ENCODE results near the gene CADM2. TPM values are rescaled to one million over a fixed set of nuclear protein-coding genes. Genes with fewer than 3 reads are reported as not detected.

Gene CADM2
- polyA plus RNA-seq, 1 donor from 2014 or later: 4.5 TPM

GRCh38 chr3:85842081-85842480 is 883.3 kb downstream of the CADM2 start:
- H3K27ac ChIP-seq (ENCODE audit: low read length): no peak overlapping the region
- H3K9ac ChIP-seq (ENCODE audit: low read length): no peak overlapping the region
- no peaks in the 10 kb centered on the region for H3K79me2 ChIP-seq (replicated peaks; ENCODE audit: insufficient read depth, low read length)
- H3F3A ChIP-seq (ENCODE audit: insufficient read depth, low read length, poor library complexity, severe bottlenecking): no peaks in the 10 kb centered on the region
- H3K27me3 ChIP-seq (ENCODE audit: insufficient read depth, low read depth, low read length): no peaks in the 10 kb centered on the region
- no peaks in the 10 kb centered on the region for H3K9me2 ChIP-seq (ENCODE audit: insufficient read depth, low read length)
- no peak for TF ChIP-seq EZH2 (IDR thresholded peaks at IDR 0.05; ENCODE audit: borderline replicate concordance, insufficient read depth, low read length, poor library complexity, severe bottlenecking)
- no peak for TF ChIP-seq CTCF (IDR thresholded peaks at IDR 0.05; ENCODE audit: poor library complexity, severe bottlenecking)
- TF ChIP-seq SMC3 (conservative IDR thresholded peaks at IDR 0.05; ENCODE audit: poor library complexity): no peak
- no peak for TF ChIP-seq POLR2AphosphoS5 (IDR thresholded peaks at IDR 0.05)
- no peak for TF ChIP-seq MXI1 (conservative IDR thresholded peaks at IDR 0.05; ENCODE audit: poor library complexity, severe bottlenecking)
- no peak for TF ChIP-seq TAF1 (IDR thresholded peaks at IDR 0.05; ENCODE audit: low read depth)
- TF ChIP-seq RAD21 (conservative IDR thresholded peaks at IDR 0.05): no peak
- TF ChIP-seq, protein P1, sequence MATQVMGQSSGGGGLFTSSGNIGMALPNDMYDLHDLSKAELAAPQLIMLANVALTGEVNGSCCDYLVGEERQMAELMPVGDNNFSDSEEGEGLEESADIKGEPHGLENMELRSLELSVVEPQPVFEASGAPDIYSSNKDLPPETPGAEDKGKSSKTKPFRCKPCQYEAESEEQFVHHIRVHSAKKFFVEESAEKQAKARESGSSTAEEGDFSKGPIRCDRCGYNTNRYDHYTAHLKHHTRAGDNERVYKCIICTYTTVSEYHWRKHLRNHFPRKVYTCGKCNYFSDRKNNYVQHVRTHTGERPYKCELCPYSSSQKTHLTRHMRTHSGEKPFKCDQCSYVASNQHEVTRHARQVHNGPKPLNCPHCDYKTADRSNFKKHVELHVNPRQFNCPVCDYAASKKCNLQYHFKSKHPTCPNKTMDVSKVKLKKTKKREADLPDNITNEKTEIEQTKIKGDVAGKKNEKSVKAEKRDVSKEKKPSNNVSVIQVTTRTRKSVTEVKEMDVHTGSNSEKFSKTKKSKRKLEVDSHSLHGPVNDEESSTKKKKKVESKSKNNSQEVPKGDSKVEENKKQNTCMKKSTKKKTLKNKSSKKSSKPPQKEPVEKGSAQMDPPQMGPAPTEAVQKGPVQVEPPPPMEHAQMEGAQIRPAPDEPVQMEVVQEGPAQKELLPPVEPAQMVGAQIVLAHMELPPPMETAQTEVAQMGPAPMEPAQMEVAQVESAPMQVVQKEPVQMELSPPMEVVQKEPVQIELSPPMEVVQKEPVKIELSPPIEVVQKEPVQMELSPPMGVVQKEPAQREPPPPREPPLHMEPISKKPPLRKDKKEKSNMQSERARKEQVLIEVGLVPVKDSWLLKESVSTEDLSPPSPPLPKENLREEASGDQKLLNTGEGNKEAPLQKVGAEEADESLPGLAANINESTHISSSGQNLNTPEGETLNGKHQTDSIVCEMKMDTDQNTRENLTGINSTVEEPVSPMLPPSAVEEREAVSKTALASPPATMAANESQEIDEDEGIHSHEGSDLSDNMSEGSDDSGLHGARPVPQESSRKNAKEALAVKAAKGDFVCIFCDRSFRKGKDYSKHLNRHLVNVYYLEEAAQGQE (IDR thresholded peaks at IDR 0.05; ENCODE audit: borderline replicate concordance): no peak
- TF ChIP-seq EP300 (conservative IDR thresholded peaks at IDR 0.05; ENCODE audit: poor library complexity, severe bottlenecking): no peak
- H3K36me3 ChIP-seq (ENCODE audit: insufficient read depth, low read length): no peaks in the 10 kb centered on the region
- H2AFZ ChIP-seq (ENCODE audit: low read depth, low read length): no peak overlapping the region
- H4K20me1 ChIP-seq (ENCODE audit: insufficient read depth): no peaks in the 10 kb centered on the region
- H3K4me2 ChIP-seq (ENCODE audit: low read length): no peak overlapping the region
- H3K9me3 ChIP-seq (ENCODE audit: low read length): no peaks in the 10 kb centered on the region
- no peak overlapping the region for H3K4me3 ChIP-seq (ENCODE audit: low read length)

- no peak overlapping the region for H3K4me3 ChIP-seq (ENCODE audit: low read length)
- no peak overlapping the region for H2AFZ ChIP-seq (ENCODE audit: low read depth, low read length)
- no peaks in the 10 kb centered on the region for H3F3A ChIP-seq (ENCODE audit: insufficient read depth, low read length, poor library complexity, severe bottlenecking)
- TF ChIP-seq EZH2 (IDR thresholded peaks at IDR 0.05; ENCODE audit: borderline replicate concordance, insufficient read depth, low read length, poor library complexity, severe bottlenecking): no peak
- no peak for TF ChIP-seq SMC3 (conservative IDR thresholded peaks at IDR 0.05; ENCODE audit: poor library complexity)
- no peak for TF ChIP-seq RAD21 (conservative IDR thresholded peaks at IDR 0.05)
- TF ChIP-seq POLR2AphosphoS5 (IDR thresholded peaks at IDR 0.05): no peak
- no peak for TF ChIP-seq CTCF (IDR thresholded peaks at IDR 0.05; ENCODE audit: poor library complexity, severe bottlenecking)
- no peak for TF ChIP-seq TAF1 (IDR thresholded peaks at IDR 0.05; ENCODE audit: low read depth)
- TF ChIP-seq EP300 (conservative IDR thresholded peaks at IDR 0.05; ENCODE audit: poor library complexity, severe bottlenecking): no peak
- no peak for TF ChIP-seq MXI1 (conservative IDR thresholded peaks at IDR 0.05; ENCODE audit: poor library complexity, severe bottlenecking)
- TF ChIP-seq, protein P1 (IDR thresholded peaks at IDR 0.05; ENCODE audit: borderline replicate concordance): no peak
- H3K9me3 ChIP-seq (ENCODE audit: low read length): no peaks in the 10 kb centered on the region
- no peaks in the 10 kb centered on the region for H3K36me3 ChIP-seq (ENCODE audit: insufficient read depth, low read length)
- no peaks in the 10 kb centered on the region for H3K79me2 ChIP-seq (replicated peaks; ENCODE audit: insufficient read depth, low read length)
- no peaks in the 10 kb centered on the region for H3K9me2 ChIP-seq (ENCODE audit: insufficient read depth, low read length)
- no peaks in the 10 kb centered on the region for H4K20me1 ChIP-seq (ENCODE audit: insufficient read depth)
- H3K27ac ChIP-seq (ENCODE audit: low read length): no peak overlapping the region
- no peak overlapping the region for H3K4me2 ChIP-seq (ENCODE audit: low read length)
- no peaks in the 10 kb centered on the region for H3K27me3 ChIP-seq (ENCODE audit: insufficient read depth, low read depth, low read length)
- no peak overlapping the region for H3K9ac ChIP-seq (ENCODE audit: low read length)
Observed at GRCh38 chr3:85846940-85847339, 888.2 kb downstream of the CADM2 start.

All from neural cell (in vitro differentiated cells).